Loucy (cell line): ENCODE measurements around the gene WASHC1.
"Not testable (repeated sequence)": the region's sequence is repeated elsewhere in the genome, so short reads cannot be mapped to it uniquely, and the experiment has no call there.

Source experiments
- H2AFZ ChIP-seq: fragments of 200-600 bp; sonication (generic); 2 replicates; pipeline ENCODE4 v1.6.0; 2016; ENCODE audit warnings: antibody characterized with exemption, mild to moderate bottlenecking, low read length, moderate library complexity
- H3F3A ChIP-seq: fragments of 200-600 bp; 2 replicates; pipeline ENCODE4 v1.6.0; 2016; ENCODE audit warnings: antibody characterized with exemption, low read depth, mild to moderate bottlenecking
- H3K27me3 ChIP-seq: fragments of 200-600 bp; sonication (generic); 2 replicates; pipeline ENCODE4 v1.6.1; 2014; ENCODE audit warnings: low read length, mild to moderate bottlenecking; ENCODE audit not compliant: insufficient read depth, poor library complexity, severe bottlenecking
- H3K36me3 ChIP-seq: fragments of 200-600 bp; sonication (generic); 2 replicates; pipeline ENCODE4 v1.6.1; 2016; ENCODE audit warnings: low read length; ENCODE audit not compliant: insufficient read depth
- H3K4me1 ChIP-seq: fragments of 200-600 bp; sonication (generic); 2 replicates; pipeline ENCODE4 v1.5.1; 2014; ENCODE audit warnings: low read length, mild to moderate bottlenecking; ENCODE audit not compliant: insufficient read depth, poor library complexity, severe bottlenecking
- H3K4me2 ChIP-seq: fragments of 200-600 bp; sonication (generic); 2 replicates; pipeline ENCODE4 v1.6.0; 2014; ENCODE audit warnings: antibody characterized with exemption, low read length, low read depth, mild to moderate bottlenecking; ENCODE audit not compliant: poor library complexity, severe bottlenecking
- H3K4me3 ChIP-seq: fragments of 200-600 bp; sonication (generic); 2 replicates; pipeline ENCODE4 v1.5.1; 2014; ENCODE audit warnings: low read length, mild to moderate bottlenecking, mixed read lengths; ENCODE audit not compliant: poor library complexity, severe bottlenecking
- H3K79me2 ChIP-seq: fragments of 200-600 bp; sonication (generic); 2 replicates; pipeline ENCODE4 v1.6.1; 2014; ENCODE audit warnings: low read length; ENCODE audit not compliant: insufficient read depth
- H3K9ac ChIP-seq: fragments of 200-600 bp; sonication (generic); 2 replicates; pipeline ENCODE4 v1.6.0; 2014; ENCODE audit warnings: mild to moderate bottlenecking, low read depth, low read length, moderate library complexity; ENCODE audit not compliant: poor library complexity, severe bottlenecking
- H3K9me2 ChIP-seq: fragments of 200-600 bp; sonication (generic); replicated peaks from 2 replicates; pipeline ENCODE4 v1.6.1; 2016; ENCODE audit warnings: low read depth, low read length, mixed read lengths
- H3K9me3 ChIP-seq: fragments of 200-600 bp; sonication (generic); 2 replicates; pipeline ENCODE4 v1.6.1; 2014; ENCODE audit warnings: mild to moderate bottlenecking, antibody characterized with exemption, low read length, low read depth; ENCODE audit not compliant: insufficient read depth
- H4K20me1 ChIP-seq: fragments of 200-600 bp; sonication (generic); 2 replicates; pipeline ENCODE4 v1.6.0; 2014; ENCODE audit warnings: antibody characterized with exemption, low read length, mild to moderate bottlenecking; ENCODE audit not compliant: insufficient read depth, poor library complexity, severe bottlenecking

Gene WASHC1, protein sequence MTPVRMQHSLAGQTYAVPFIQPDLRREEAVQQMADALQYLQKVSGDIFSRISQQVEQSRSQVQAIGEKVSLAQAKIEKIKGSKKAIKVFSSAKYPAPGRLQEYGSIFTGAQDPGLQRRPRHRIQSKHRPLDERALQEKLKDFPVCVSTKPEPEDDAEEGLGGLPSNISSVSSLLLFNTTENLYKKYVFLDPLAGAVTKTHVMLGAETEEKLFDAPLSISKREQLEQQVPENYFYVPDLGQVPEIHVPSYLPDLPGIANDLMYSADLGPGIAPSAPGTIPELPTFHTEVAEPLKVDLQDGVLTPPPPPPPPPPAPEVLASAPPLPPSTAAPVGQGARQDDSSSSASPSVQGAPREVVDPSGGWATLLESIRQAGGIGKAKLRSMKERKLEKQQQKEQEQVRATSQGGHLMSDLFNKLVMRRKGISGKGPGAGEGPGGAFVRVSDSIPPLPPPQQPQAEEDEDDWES

DNA sequence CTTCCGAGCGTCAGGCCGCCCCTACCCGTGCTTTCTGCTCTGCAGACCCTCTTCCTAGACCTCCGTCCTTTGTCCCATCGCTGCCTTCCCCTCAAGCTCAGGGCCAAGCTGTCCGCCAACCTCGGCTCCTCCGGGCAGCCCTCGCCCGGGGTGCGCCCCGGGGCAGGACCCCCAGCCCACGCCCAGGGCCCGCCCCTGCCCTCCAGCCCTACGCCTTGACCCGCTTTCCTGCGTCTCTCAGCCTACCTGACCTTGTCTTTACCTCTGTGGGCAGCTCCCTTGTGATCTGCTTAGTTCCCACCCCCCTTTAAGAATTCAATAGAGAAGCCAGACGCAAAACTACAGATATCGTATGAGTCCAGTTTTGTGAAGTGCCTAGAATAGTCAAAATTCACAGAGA, at the start of gene WASHC1:
WASHC1 (minus strand) TSS at position 101 of the 400 bp plus-strand sequence. CDS start 4,457 bp downstream, outside the sequence.
- peak within 1 kb of the TSS; percentile 54 for H3K9ac ChIP-seq
- not testable (repeated sequence) for H3K4me1 ChIP-seq

DNA sequence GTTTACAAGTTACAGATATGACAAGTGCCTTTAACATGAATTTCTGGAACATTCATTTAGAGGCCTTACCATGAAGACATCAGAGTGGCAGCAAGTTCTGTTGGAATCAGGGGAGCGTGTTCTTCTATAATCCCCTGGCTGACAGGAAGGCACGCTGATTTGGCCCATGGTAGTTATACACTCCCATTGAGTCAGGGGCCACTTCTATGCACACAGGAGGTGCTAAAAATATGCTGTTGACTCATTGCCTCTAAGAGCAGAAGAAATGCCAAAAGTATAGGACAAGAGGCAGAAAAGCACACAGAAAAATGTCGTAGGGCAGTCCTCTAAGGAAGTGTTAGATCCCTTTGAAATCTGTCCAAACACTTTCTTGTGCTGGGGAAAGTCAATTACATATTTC, 49.1 kb upstream of the WASHC1 start:
- H2AFZ ChIP-seq, H3K36me3 ChIP-seq, H3K4me3 ChIP-seq, H3K9ac ChIP-seq, H3K4me1 ChIP-seq, H3K27me3 ChIP-seq, H3K79me2 ChIP-seq, H3K4me2 ChIP-seq, H3K9me2 ChIP-seq, H4K20me1 ChIP-seq, H3F3A ChIP-seq, H3K9me3 ChIP-seq: not testable (repeated sequence)

More for the DNA sequence above, at the start of gene WASHC1:
- H3K4me3 ChIP-seq: peak within 1 kb of the TSS; percentile 63
- not testable (repeated sequence) for H3K27me3 ChIP-seq, H2AFZ ChIP-seq, H3F3A ChIP-seq, H3K79me2 ChIP-seq, H3K9me3 ChIP-seq, H4K20me1 ChIP-seq, H3K4me2 ChIP-seq, H3K9me2 ChIP-seq, H3K36me3 ChIP-seq

- not testable (repeated sequence) for H4K20me1 ChIP-seq, H3K4me1 ChIP-seq, H3K27me3 ChIP-seq, H3F3A ChIP-seq, H3K36me3 ChIP-seq, H3K4me2 ChIP-seq, H3K4me3 ChIP-seq, H3K9ac ChIP-seq, H3K79me2 ChIP-seq, H3K9me3 ChIP-seq, H2AFZ ChIP-seq, H3K9me2 ChIP-seq
Measured at GRCh38 chr9:76389-76788, 47.1 kb upstream of the WASHC1 start.

DNA sequence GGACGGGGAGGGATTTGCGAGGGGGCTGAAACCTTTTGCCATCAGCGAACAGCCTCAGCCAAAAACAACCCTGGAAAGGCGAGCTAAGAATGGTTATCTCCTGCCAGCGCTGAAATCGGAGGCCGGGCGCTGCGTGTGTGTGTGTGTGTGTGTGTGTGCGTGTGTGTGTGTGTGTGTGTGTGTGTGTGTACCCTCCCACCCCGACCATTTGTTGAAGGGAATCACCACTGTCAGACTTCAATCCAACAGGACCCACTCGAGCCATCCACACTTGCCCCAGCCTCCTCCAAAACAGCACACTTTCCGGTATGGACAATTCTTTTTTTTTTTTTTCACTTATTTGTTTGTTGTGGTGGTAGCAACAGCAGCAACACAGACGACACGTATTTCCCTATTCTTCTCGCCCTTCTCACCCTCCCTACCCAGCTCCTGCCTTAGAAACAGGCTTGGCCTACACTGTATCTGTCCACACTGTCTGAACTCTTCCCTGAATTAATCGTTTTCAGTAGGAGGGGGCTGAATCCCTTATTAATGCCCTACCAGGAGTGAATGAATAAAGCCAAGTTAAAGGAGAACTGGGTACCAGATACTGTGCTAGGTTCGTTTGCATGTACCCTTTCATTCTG, 44.8 kb upstream of the WASHC1 start:
- H3K27me3 ChIP-seq, H3K9me3 ChIP-seq, H3K4me1 ChIP-seq, H3K9ac ChIP-seq, H3K9me2 ChIP-seq, H3F3A ChIP-seq, H2AFZ ChIP-seq, H3K4me3 ChIP-seq, H3K36me3 ChIP-seq, H3K4me2 ChIP-seq, H4K20me1 ChIP-seq, H3K79me2 ChIP-seq: not testable (repeated sequence)

GRCh38 chr9:73076-73899, 44.0 kb upstream of the WASHC1 start:
- not testable (repeated sequence) for H3K9me2 ChIP-seq, H3K79me2 ChIP-seq, H3K9ac ChIP-seq, H4K20me1 ChIP-seq, H3F3A ChIP-seq, H3K27me3 ChIP-seq, H3K4me2 ChIP-seq, H3K36me3 ChIP-seq, H2AFZ ChIP-seq, H3K9me3 ChIP-seq, H3K4me3 ChIP-seq, H3K4me1 ChIP-seq

- H3K27me3 ChIP-seq, H4K20me1 ChIP-seq, H3K4me1 ChIP-seq, H3K79me2 ChIP-seq, H3K9me2 ChIP-seq, H3K36me3 ChIP-seq, H3K9me3 ChIP-seq, H3F3A ChIP-seq: not testable (repeated sequence)
- peak overlapping the region; percentile 60; the same call in 1 of the 2 replicates for H2AFZ ChIP-seq
- peak overlapping the region; percentile 60 for H3K4me2 ChIP-seq
- peak overlapping the region; percentile 48 for H3K9ac ChIP-seq
- peak overlapping the region; percentile 64 for H3K4me3 ChIP-seq
Measured at GRCh38 chr9:63031-63629, 33.9 kb upstream of the WASHC1 start.

DNA sequence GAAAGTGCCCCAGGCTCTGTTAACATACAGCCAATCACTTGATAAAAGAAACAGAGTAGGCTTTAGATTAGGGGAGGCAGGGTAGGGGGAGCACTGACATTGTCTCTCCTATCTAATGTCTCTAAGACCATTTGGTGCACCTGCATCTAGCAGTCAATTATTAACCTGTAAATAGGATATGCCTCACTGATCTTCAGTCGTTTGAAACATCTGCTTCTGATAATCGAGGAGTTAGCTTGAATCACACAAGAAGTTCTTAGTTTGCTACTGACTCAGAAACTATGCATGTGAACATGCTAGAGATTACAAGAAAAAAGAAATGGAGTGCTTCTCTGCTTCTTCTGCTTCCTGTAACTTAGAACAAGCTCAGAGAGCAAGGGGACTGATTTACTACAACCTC, 23.4 kb upstream of the WASHC1 start:
- H4K20me1 ChIP-seq, H3K4me1 ChIP-seq, H3K27me3 ChIP-seq, H3K9me3 ChIP-seq, H2AFZ ChIP-seq, H3K36me3 ChIP-seq, H3K4me2 ChIP-seq, H3K79me2 ChIP-seq, H3K9me2 ChIP-seq, H3K4me3 ChIP-seq, H3K9ac ChIP-seq, H3F3A ChIP-seq: not testable (repeated sequence)
